GM19438 (cell line): Measurements from ENCODE around the gene TNRC6A.

Source experiments
- ATAC-seq: cut with Tn5 transposase; IDR thresholded peaks from one replicate; pipeline ENCODE4 v1.9.1; 2021; ENCODE audit warnings: low read depth; ENCODE audit not compliant: unreplicated experiment

The TNRC6A gene

DNA sequence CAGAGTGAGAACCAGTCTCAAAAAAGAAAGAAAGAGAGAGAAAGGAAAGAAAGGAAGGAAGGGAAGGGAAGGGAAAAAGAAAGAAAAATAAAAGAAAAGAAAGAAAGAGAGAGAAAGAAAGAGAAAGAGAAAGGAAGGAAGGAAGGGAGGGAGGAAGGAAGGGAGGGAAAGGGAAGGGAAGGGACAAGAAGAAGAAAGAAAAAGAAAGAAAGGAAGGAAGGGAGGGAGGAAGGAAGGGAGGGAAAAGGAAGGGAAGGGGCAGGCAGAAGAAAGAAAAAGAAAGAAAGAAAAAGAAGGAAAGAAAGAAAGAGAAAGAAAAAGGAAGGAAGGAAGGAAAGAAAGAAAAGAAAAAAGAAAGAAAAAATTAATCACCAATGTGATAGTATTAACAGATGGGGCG is 132.0 kb downstream of the TNRC6A start:
- ATAC-seq: no peak

- no peak for ATAC-seq
Measured at GRCh38 chr16:24863582-24864437, 134.4 kb downstream of the TNRC6A start.

- no peak for ATAC-seq
Measured at GRCh38 chr16:24869033-24869432, 139.6 kb downstream of the TNRC6A start.

DNA sequence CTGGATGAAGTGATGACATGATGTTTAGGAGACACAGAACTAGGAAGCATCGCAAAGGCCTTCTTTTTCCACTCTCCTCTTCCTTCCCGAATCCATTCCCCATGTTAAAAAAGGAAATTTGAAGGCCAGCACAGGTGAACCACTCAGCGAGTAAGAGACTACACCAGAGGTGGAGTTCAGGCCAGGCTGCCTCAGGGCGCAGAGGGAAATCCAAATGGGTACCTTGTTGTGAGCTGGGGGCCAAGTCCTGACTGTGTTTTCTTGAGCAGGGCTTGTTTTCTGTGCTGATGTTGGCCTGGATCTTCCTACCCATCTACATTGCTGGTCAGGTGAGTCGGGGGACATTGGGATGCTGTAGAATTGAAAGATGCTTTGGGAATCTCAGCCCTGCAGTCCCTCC is 142.4 kb downstream of the TNRC6A start:
- ATAC-seq: no peak

GRCh38 chr16:24873028-24873427 is 143.6 kb downstream of the TNRC6A start:
- ATAC-seq: no peak

DNA sequence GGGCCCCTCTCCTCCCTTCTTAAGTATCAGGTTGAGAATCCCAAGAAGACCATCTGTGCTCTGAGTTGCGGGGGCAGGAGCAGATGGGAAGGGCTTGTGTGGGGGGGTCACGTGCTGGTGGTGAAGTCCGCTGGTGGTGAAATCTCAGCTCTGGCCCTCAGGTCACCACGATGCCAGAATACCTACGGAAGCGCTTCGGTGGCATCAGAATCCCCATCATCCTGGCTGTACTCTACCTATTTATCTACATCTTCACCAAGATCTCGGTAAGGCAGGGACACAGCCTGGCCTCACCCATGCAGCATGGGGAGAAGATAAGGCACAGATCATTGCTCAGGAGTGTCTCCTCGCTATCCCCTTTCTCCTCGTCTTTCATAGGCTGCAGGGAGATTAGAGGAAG is 146.0 kb downstream of the TNRC6A start:
- no peak for ATAC-seq
